Mesodermal cell (in vitro differentiated cells): Measurements from ENCODE around the gene BANF2.
"Not testable (repeated sequence)": the region's sequence is repeated elsewhere in the genome, so short reads cannot be mapped to it uniquely, and the experiment has no call there.

Experiments
- H3K27ac ChIP-seq: 2 replicates; pipeline ENCODE4 v1.7.0; 2013; ENCODE audit warnings: mild to moderate bottlenecking, low read depth, low read length, moderate library complexity; ENCODE audit not compliant: severe bottlenecking
- H3K36me3 ChIP-seq: 2 replicates; pipeline ENCODE4 v1.7.1; 2013; ENCODE audit warnings: mild to moderate bottlenecking, low read length, moderate library complexity; ENCODE audit not compliant: control insufficient read depth, insufficient read depth
- H3K4me1 ChIP-seq: one replicate; pipeline ENCODE4 v1.7.1; 2013; ENCODE audit warnings: mild to moderate bottlenecking, low read length; ENCODE audit not compliant: insufficient read depth, control insufficient read depth, poor library complexity, severe bottlenecking
- H3K4me3 ChIP-seq: 2 replicates; pipeline ENCODE4 v1.7.0; 2013; ENCODE audit warnings: low read length, control low read depth, mild to moderate bottlenecking; ENCODE audit not compliant: insufficient read depth, poor library complexity, severe bottlenecking; ENCODE audit errors: extremely low read depth
- H3K9me3 ChIP-seq: 2 replicates; pipeline ENCODE4 v1.7.1; 2013; ENCODE audit warnings: mild to moderate bottlenecking, low read length, moderate library complexity; ENCODE audit not compliant: control insufficient read depth
- WGBS, 2 experiments: methylation state at CpG; one replicate each; pipeline ENCODE4 v1.1.5; 2013; ENCODE audit warnings: missing lambda C conversion rate in 2 of 2; ENCODE audit not compliant: insufficient coverage in 2 of 2; 5-methylcytosine and 5-hydroxymethylcytosine counted together

The BANF2 gene

GRCh38 chr20:17657079-17657825 lies 42.5 kb upstream of the BANF2 start:
- Histone ChIP-seq H3K27ac (no peak overlapping the region), H3K9me3 (peaks cover 19% of the 10 kb centered on the region), H3K4me3 (no peak overlapping the region), H3K4me1 (peaks cover 16% of the 10 kb centered on the region), H3K36me3 (peaks cover 81% of the 10 kb centered on the region)
- 79 to 90% methylated on average over 6 to 7 of the region's 9 CpGs for WGBS, 2 experiments

- Histone ChIP-seq H3K27ac (no peak overlapping the region), H3K9me3 (peaks cover 19% of the 10 kb centered on the region), H3K4me1 (peaks cover 11% of the 10 kb centered on the region)
These were observed 41.7 kb upstream of the BANF2 start for GRCh38 chr20:17657898-17658647.

GRCh38 chr20:17658648-17658993 lies 41.1 kb upstream of the BANF2 start:
- no peak overlapping the region for H3K4me3 ChIP-seq
- peaks cover 19% of the 10 kb centered on the region for H3K9me3 ChIP-seq
- no peak overlapping the region for H3K27ac ChIP-seq
- peaks cover 82% of the 10 kb centered on the region for H3K36me3 ChIP-seq
- WGBS, 2 experiments: 93 to 100% methylated on average over 2 of the region's 2 CpGs
- peaks cover 11% of the 10 kb centered on the region for H3K4me1 ChIP-seq

More at GRCh38 chr20:17657898-17658647, 41.7 kb upstream of the BANF2 start:
- 94 to 96% methylated on average over 7 to 8 of the region's 9 CpGs for WGBS, 2 experiments
- peaks cover 86% of the 10 kb centered on the region for H3K36me3 ChIP-seq
- H3K4me3 ChIP-seq: no peak overlapping the region

- Histone ChIP-seq H3K9me3 (peaks cover 19% of the 10 kb centered on the region), H3K4me1 (peaks cover 11% of the 10 kb centered on the region), H3K36me3 (peaks cover 79% of the 10 kb centered on the region)
- WGBS, 2 experiments: 89 to 98% methylated on average over 4 to 6 of the region's 7 CpGs
- H3K27ac ChIP-seq, H3K4me3 ChIP-seq: not testable (repeated sequence)
These were observed 40.4 kb upstream of the BANF2 start for GRCh38 chr20:17659344-17659743.

- Histone ChIP-seq H3K9me3 (peaks cover 19% of the 10 kb centered on the region), H3K27ac (no peak overlapping the region), H3K4me3 (no peak overlapping the region), H3K4me1 (peaks cover 11% of the 10 kb centered on the region), H3K36me3 (peaks cover 79% of the 10 kb centered on the region)
- 93 to 98% methylated on average over 4 to 5 of the region's 5 CpGs for WGBS, 2 experiments
These were observed 40.0 kb upstream of the BANF2 start for GRCh38 chr20:17659801-17660200.

GRCh38 chr20:17660667-17661066 lies 39.1 kb upstream of the BANF2 start:
- H3K36me3 ChIP-seq: peaks cover 79% of the 10 kb centered on the region
- H3K4me3 ChIP-seq: no peak overlapping the region
- no peak overlapping the region for H3K27ac ChIP-seq
- H3K9me3 ChIP-seq: peaks cover 19% of the 10 kb centered on the region
- WGBS, 2 experiments: 98 to 100% methylated on average over 4 to 5 of the region's 6 CpGs
- peaks cover 7% of the 10 kb centered on the region for H3K4me1 ChIP-seq

GRCh38 chr20:17661121-17661744 lies 38.5 kb upstream of the BANF2 start:
- Histone ChIP-seq H3K4me3 (no peak overlapping the region), H3K36me3 (peaks cover 73% of the 10 kb centered on the region), H3K27ac (no peak overlapping the region), H3K9me3 (peaks cover 19% of the 10 kb centered on the region), H3K4me1 (peaks cover 7% of the 10 kb centered on the region)
- 91 to 94% methylated on average over 4 to 5 of the region's 5 CpGs for WGBS, 2 experiments

GRCh38 chr20:17662333-17663039 lies 37.3 kb upstream of the BANF2 start:
- Histone ChIP-seq H3K27ac (no peak overlapping the region), H3K4me3 (no peak overlapping the region), H3K9me3 (peaks cover 19% of the 10 kb centered on the region), H3K4me1 (peaks cover 10% of the 10 kb centered on the region), H3K36me3 (peaks cover 66% of the 10 kb centered on the region)
- 86 to 96% methylated on average over 6 to 10 of the region's 10 CpGs for WGBS, 2 experiments

GRCh38 chr20:17663040-17663399 lies 36.7 kb upstream of the BANF2 start:
- Histone ChIP-seq H3K27ac (no peak overlapping the region), H3K4me3 (no peak overlapping the region), H3K36me3 (peaks cover 62% of the 10 kb centered on the region), H3K9me3 (peaks cover 18% of the 10 kb centered on the region), H3K4me1 (peaks cover 10% of the 10 kb centered on the region)
- 94 to 96% methylated on average over 12 to 13 of the region's 13 CpGs for WGBS, 2 experiments

- Histone ChIP-seq H3K9me3 (peaks cover 14% of the 10 kb centered on the region), H3K4me3 (no peak overlapping the region), H3K27ac (no peak overlapping the region), H3K4me1 (peaks cover 10% of the 10 kb centered on the region), H3K36me3 (peaks cover 57% of the 10 kb centered on the region)
- WGBS, 2 experiments: 80 to 82% methylated on average over 5 of the region's 5 CpGs
These were observed 36.3 kb upstream of the BANF2 start for GRCh38 chr20:17663486-17663885.
